B cell (primary cell): Measurements from ENCODE around the gene KLHL30. TPM values are rescaled to one million over a fixed set of nuclear protein-coding genes. Genes with fewer than 3 reads are reported as not detected.

Source experiments
- ATAC-seq: fragments of 200-7000 bp; cut with Tn5 transposase; one replicate; pipeline ENCODE4 v1.10.0; 2021; ENCODE audit warnings: low read depth, mild to moderate bottlenecking, moderate number of reproducible peaks, moderate library complexity
- CTCF ChIA-PET: fragments of 350-600 bp; sonication (Branson Sonifier 250); formaldehyde crosslinking; loops from one replicate; lab custom pipeline; 2021; ENCODE audit warnings: antibody characterized with exemption, inconsistent platforms; lab: Charles Lee
- POLR2A ChIA-PET: fragments of 350-600 bp; sonication (Branson Sonifier 250); formaldehyde crosslinking; loops from one replicate; lab custom pipeline; 2021; ENCODE audit warnings: antibody characterized with exemption; lab: Charles Lee
- DNase-seq: peaks from one replicate; pipeline ENCODE4 v3.0.0; 2013
- H2AFZ ChIP-seq: 2 replicates; pipeline ENCODE4 v1.6.1; 2012; ENCODE audit warnings: mild to moderate bottlenecking, low read depth, low read length; ENCODE audit not compliant: insufficient read depth, poor library complexity, severe bottlenecking
- H3K27ac ChIP-seq, 2 donors: 1 replicate in 1 of 2; 2 replicates in 1 of 2; pipeline ENCODE4 v1.5.1; 2012 to 2013; ENCODE audit warnings: low read length in 2 of 2, mild to moderate bottlenecking in 2 of 2, moderate library complexity in 1 of 2
- H3K27me3 ChIP-seq, 4 experiments: fragments of 200-600 bp in 1 of 4; sonication (generic) in 1 of 4; replicated peaks in 1 of 4; 1 replicate in 2 of 4; 2 replicates in 2 of 4; pipeline versions ENCODE4 v1.6.1 to v1.7.0; 2013 to 2016; ENCODE audit warnings: low read length in 3 of 4, mild to moderate bottlenecking in 2 of 4, mixed read lengths in 1 of 4, moderate library complexity in 1 of 4; ENCODE audit not compliant: insufficient read depth in 4 of 4, control insufficient read depth in 3 of 4; ENCODE audit errors: control extremely low read depth in 1 of 4
- H3K36me3 ChIP-seq, 2 experiments: replicated peaks in 1 of 2; 1 replicate in 1 of 2; 2 replicates in 1 of 2; pipeline versions ENCODE4 v1.6.1 to v1.7.1; 2013; ENCODE audit warnings: low read length in 1 of 2; ENCODE audit not compliant: insufficient read depth in 2 of 2, control insufficient read depth in 1 of 2; ENCODE audit errors: control extremely low read depth in 1 of 2, extremely low read depth in 1 of 2
- H3K4me1 ChIP-seq, 2 donors: fragments of 200-600 bp in 1 of 2; sonication (generic) in 1 of 2; 1 replicate in 1 of 2; 2 replicates in 1 of 2; pipeline versions ENCODE4 v1.5.1 to v1.6.1; 2013 to 2017; ENCODE audit warnings: low read length in 2 of 2; ENCODE audit not compliant: control insufficient read depth in 2 of 2, insufficient read depth in 2 of 2
- H3K4me2 ChIP-seq: replicated peaks from 2 replicates; pipeline ENCODE3; 2012; ENCODE audit warnings: mild to moderate bottlenecking, low read depth, low read length; ENCODE audit not compliant: poor library complexity, severe bottlenecking
- H3K4me3 ChIP-seq, 5 experiments: fragments of 200-600 bp in 1 of 5; sonication (generic) in 1 of 5; 1 replicate in 3 of 5; 2 replicates in 2 of 5; pipeline versions ENCODE4 v1.5.1 to v1.7.0; 2011 to 2016; ENCODE audit warnings: low read length in 4 of 5, mild to moderate bottlenecking in 4 of 5, low read depth in 2 of 5, control low read depth in 1 of 5, moderate library complexity in 1 of 5; ENCODE audit not compliant: insufficient read depth in 1 of 5; ENCODE audit errors: control extremely low read depth in 1 of 5, extremely low read depth in 1 of 5
- H3K79me2 ChIP-seq: fragments of 200-600 bp; sonication (generic); one replicate; pipeline ENCODE4 v1.6.0; 2016; ENCODE audit warnings: low read length; ENCODE audit not compliant: control insufficient read depth, insufficient read depth
- H3K9ac ChIP-seq: fragments of 200-600 bp; sonication (generic); 2 replicates; pipeline ENCODE4 v1.6.1; 2017; ENCODE audit warnings: mild to moderate bottlenecking, low read length, moderate library complexity
- H3K9me3 ChIP-seq, 3 donors: one replicate each; pipeline versions ENCODE4 v1.6.1 to v1.7.1; 2013; ENCODE audit warnings: low read length in 2 of 3; ENCODE audit not compliant: control insufficient read depth in 2 of 3, insufficient read depth in 1 of 3; ENCODE audit errors: control extremely low read depth in 1 of 3
- H4K20me1 ChIP-seq: 2 replicates; pipeline ENCODE4 v1.6.0; 2012; ENCODE audit warnings: mild to moderate bottlenecking, low read length; ENCODE audit not compliant: insufficient read depth, control insufficient read depth, poor library complexity, severe bottlenecking
- H3K27ac Mint-ChIP-seq: one replicate; pipeline ENCODE4 v1.8.0; 2021; ENCODE audit warnings: mixed read lengths
- H3K27me3 Mint-ChIP-seq: one replicate; pipeline ENCODE4 v1.8.0; 2021; ENCODE audit warnings: mixed read lengths
- H3K4me1 Mint-ChIP-seq: one replicate; pipeline ENCODE4 v1.8.0; 2021; ENCODE audit warnings: mixed read lengths
- H3K4me3 Mint-ChIP-seq: one replicate; pipeline ENCODE4 v1.8.0; 2021; ENCODE audit warnings: mixed read lengths
- H3K9me3 Mint-ChIP-seq: one replicate; pipeline ENCODE4 v1.8.0; 2022; ENCODE audit warnings: mixed read lengths; ENCODE audit not compliant: insufficient read depth
- CTCF ChIP-seq: fragments of 200-600 bp; IDR thresholded peaks from one replicate; pipeline ENCODE4 v1.8.0; 2022; ENCODE audit warnings: antibody characterized with exemption, mild to moderate bottlenecking
- EZH2 ChIP-seq: IDR thresholded peaks from 2 replicates; pipeline ENCODE4 v1.6.1; 2012; ENCODE audit warnings: borderline replicate concordance, low read depth, mild to moderate bottlenecking, moderate library complexity, low read length; ENCODE audit not compliant: insufficient read depth, poor library complexity, severe bottlenecking
- WGBS: methylation state at CpG from one replicate; pipeline ENCODE4 v1.1.5; 2013; ENCODE audit warnings: missing lambda C conversion rate; ENCODE audit not compliant: insufficient coverage; 5-methylcytosine and 5-hydroxymethylcytosine counted together
- intact Hi-C: fragments of 100-400 bp; cut with micrococcal nuclease; formaldehyde crosslinking; loops from one replicate; pipeline ENCODE4 v1.10.0; 2022
- polyA plus RNA-seq: library from polyadenylated mRNA; depleted of rRNA; stranded (reverse); fragments of >200 nt; gene quantifications from 2 replicates; pipeline ENCODE4 v1.2.3, GENCODE V29; 2012
- total RNA-seq, 2 donors: library from RNA; stranded (reverse); fragments of 120-200 nt in 1 of 2; gene quantifications; 1 replicate in 1 of 2; 2 replicates in 1 of 2; pipeline versions ENCODE4 v1.2.3 to v1.2.4, GENCODE V29; 2013 to 2022

The KLHL30 gene
- total and polyA plus RNA-seq, 2 donors (not counting 1 experiment from before 2014, with no cell fraction given), result not detected

GRCh38 chr2:238116298-238117198 lies 21.9 kb upstream of the KLHL30 start:
- whole genome bisulfite sequencing, result 85% methylated on average over 21 of the region's 21 CpGs

More at GRCh38 chr2:238116298-238117198, 21.9 kb upstream of the KLHL30 start:
- ATAC-seq (no peak), DNase-seq (no peak)
- H3K4me3 ChIP-seq, result no peak overlapping the region
- no peak overlapping the region for H3K27ac Mint-ChIP-seq
- peaks cover 4% of the 10 kb centered on the region for H3K4me1 Mint-ChIP-seq
- H3K27me3 ChIP-seq, result peaks cover 0 to 8% (median 0%) of the 10 kb centered on the region in 4 experiments
- H3K4me2 ChIP-seq, result no peak overlapping the region
- TF ChIP-seq CTCF (no peak), EZH2 (no peak)
- no peak overlapping the region for H3K27ac ChIP-seq
- peaks cover 2 to 11% (median 3%) of the 10 kb centered on the region in 3 donors for H3K9me3 ChIP-seq
- H2AFZ ChIP-seq, result no peak overlapping the region
- ChIA-PET POLR2A (no interaction called here), CTCF (no interaction called here)
- no peak overlapping the region for H3K4me3 Mint-ChIP-seq
- peaks cover 6% of the 10 kb centered on the region for H3K27me3 Mint-ChIP-seq
- no peak overlapping the region for H3K9ac ChIP-seq
- no peaks in the 10 kb centered on the region for H4K20me1 ChIP-seq
- H3K79me2 ChIP-seq, result no peaks in the 10 kb centered on the region
- H3K36me3 ChIP-seq, result no peaks in the 10 kb centered on the region
- intact Hi-C loops, result no loop called here
- H3K4me1 ChIP-seq, result peaks cover 4 to 8% of the 10 kb centered on the region in 2 donors
- H3K9me3 Mint-ChIP-seq, result peaks cover 6% of the 10 kb centered on the region
